Esophagus muscularis mucosa (tissue), 3 donors: ENCODE measurements around the gene NR3C2.

ENCODE experiments used
- POLR2A ChIP-seq: fragments of 450-650 bp; IDR thresholded peaks from one replicate; pipeline ENCODE4 v1.6.1; 2017; ENCODE audit warnings: antibody characterized with exemption, moderate library complexity, mild to moderate bottlenecking, low read depth
- POLR2AphosphoS5 ChIP-seq, 2 donors: sonication (generic); formaldehyde crosslinking; IDR thresholded peaks; one replicate each; pipeline ENCODE4 v1.6.1; 2017; ENCODE audit warnings: antibody characterized with exemption in 2 of 2
- TF ChIP-seq, protein P1 (sequence below), 3 experiments: fragments of 200-600 bp in 2 of 3; fragments of 450-650 bp in 1 of 3; sonication (generic) in 2 of 3; IDR thresholded peaks; one replicate each; pipeline ENCODE4 v1.5.1; 2017 to 2019; ENCODE audit warnings: antibody characterized with exemption in 3 of 3, mild to moderate bottlenecking in 2 of 3, moderate library complexity in 1 of 3

DNA sequence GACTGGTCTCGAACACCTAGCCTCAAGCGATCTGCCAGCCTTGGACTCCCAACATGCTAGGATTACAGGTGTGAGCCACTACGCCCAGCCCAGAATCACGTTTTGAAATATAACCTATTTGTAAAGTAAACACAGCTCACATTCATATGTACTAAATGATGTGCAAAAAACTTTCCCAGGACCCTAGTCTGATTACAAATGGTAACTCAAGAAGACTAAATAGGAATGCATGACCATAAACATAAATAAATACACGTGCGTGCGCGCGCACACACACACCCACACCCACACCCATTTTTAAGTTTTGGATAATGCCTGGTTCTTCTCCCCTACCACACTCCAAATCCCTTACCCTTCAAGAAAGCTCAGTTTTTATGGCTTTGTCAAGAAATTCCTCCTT lies 163.9 kb downstream of the NR3C2 start:
- TF ChIP-seq POLR2AphosphoS5 (IDR thresholded peaks at IDR 0.05) (no peak), POLR2A (no peak)
- TF ChIP-seq, protein P1, sequence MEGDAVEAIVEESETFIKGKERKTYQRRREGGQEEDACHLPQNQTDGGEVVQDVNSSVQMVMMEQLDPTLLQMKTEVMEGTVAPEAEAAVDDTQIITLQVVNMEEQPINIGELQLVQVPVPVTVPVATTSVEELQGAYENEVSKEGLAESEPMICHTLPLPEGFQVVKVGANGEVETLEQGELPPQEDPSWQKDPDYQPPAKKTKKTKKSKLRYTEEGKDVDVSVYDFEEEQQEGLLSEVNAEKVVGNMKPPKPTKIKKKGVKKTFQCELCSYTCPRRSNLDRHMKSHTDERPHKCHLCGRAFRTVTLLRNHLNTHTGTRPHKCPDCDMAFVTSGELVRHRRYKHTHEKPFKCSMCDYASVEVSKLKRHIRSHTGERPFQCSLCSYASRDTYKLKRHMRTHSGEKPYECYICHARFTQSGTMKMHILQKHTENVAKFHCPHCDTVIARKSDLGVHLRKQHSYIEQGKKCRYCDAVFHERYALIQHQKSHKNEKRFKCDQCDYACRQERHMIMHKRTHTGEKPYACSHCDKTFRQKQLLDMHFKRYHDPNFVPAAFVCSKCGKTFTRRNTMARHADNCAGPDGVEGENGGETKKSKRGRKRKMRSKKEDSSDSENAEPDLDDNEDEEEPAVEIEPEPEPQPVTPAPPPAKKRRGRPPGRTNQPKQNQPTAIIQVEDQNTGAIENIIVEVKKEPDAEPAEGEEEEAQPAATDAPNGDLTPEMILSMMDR (IDR thresholded peaks at IDR 0.05) = no peak
